K562 (cell line): ENCODE data around the gene HOXB4. TPM values are rescaled to one million over a fixed set of nuclear protein-coding genes. Genes with fewer than 3 reads are reported as not detected.
A peak's percentile ranks its signal among the peaks of the same experiment; 100 is the strongest.

Experiments
- DACH1 ChIP-seq: fragments of 450-650 bp; IDR thresholded peaks from 2 replicates; pipeline ENCODE4 v1.6.1; 2018; ENCODE audit not compliant: partially characterized antibody
- DPF2 ChIP-seq: fragments of 450-650 bp; IDR thresholded peaks from 2 replicates; pipeline ENCODE4 v1.6.1; 2016
- FOXA3 ChIP-seq, 2 experiments: fragments of 450-650 bp in 1 of 2; sonication (generic) in 1 of 2; formaldehyde crosslinking; IDR thresholded peaks in 1 of 2; conservative IDR thresholded peaks in 1 of 2; 2 replicates each; pipeline versions ENCODE4 v1.4.0 to v1.8.0; 2020 to 2022; ENCODE audit warnings: mild to moderate bottlenecking in 2 of 2, missing genetic modification reagents in 1 of 2
- FOXK2 ChIP-seq, 2 experiments: fragments of 450-650 bp; IDR thresholded peaks in 1 of 2; conservative IDR thresholded peaks in 1 of 2; 2 replicates each; pipeline ENCODE4 v1.6.1; 2016; ENCODE audit warnings: low read depth in 2 of 2, mild to moderate bottlenecking in 1 of 2
- NFE2 ChIP-seq: IDR thresholded peaks from 2 replicates; pipeline ENCODE4 v1.6.1; 2014; ENCODE audit warnings: antibody characterized with exemption, low read depth
- PHF8 ChIP-seq: fragments of 200-600 bp; sonication (generic); IDR thresholded peaks from 2 replicates; pipeline ENCODE4 v1.6.1; 2012; ENCODE audit warnings: mixed run types, mild to moderate bottlenecking, inconsistent platforms, low read length, moderate library complexity, borderline replicate concordance
- PYGO2 ChIP-seq: fragments of 450-650 bp; IDR thresholded peaks from 2 replicates; pipeline ENCODE4 v1.6.1; 2016; ENCODE audit warnings: mild to moderate bottlenecking, missing genetic modification characterization, moderate library complexity, missing compliant biosample characterization
- RFX5 ChIP-seq: IDR thresholded peaks from 2 replicates; pipeline ENCODE4 v1.6.1; 2011; ENCODE audit warnings: low read depth, mild to moderate bottlenecking, improper control_type of control experiment, low read length
- SMARCA5 ChIP-seq: fragments of 450-650 bp; IDR thresholded peaks from 2 replicates; pipeline ENCODE4 v1.6.1; 2016
- SOX6 ChIP-seq: fragments of 450-650 bp; IDR thresholded peaks from 2 replicates; pipeline ENCODE4 v1.6.1; 2014; ENCODE audit warnings: mild to moderate bottlenecking
- TAL1 ChIP-seq: fragments of 450-650 bp; IDR thresholded peaks from 2 replicates; pipeline ENCODE4 v1.6.1; 2016; ENCODE audit warnings: mild to moderate bottlenecking
- ZFX ChIP-seq: sonication (generic); formaldehyde crosslinking; IDR thresholded peaks from 2 replicates; pipeline ENCODE4 v1.8.0; 2022; ENCODE audit warnings: mild to moderate bottlenecking, missing genetic modification reagents, moderate library complexity
- ZNF175 ChIP-seq: fragments of 200-800 bp; sonication (Bioruptor generic); IDR thresholded peaks from 2 replicates; pipeline ENCODE4 v1.6.1; 2016; ENCODE audit warnings: low read depth, mild to moderate bottlenecking, missing genetic modification characterization, missing compliant biosample characterization
- ZNF609 ChIP-seq: sonication (generic); formaldehyde crosslinking; IDR thresholded peaks from 2 replicates; pipeline ENCODE4 v1.8.1; 2023; ENCODE audit warnings: missing genetic modification reagents, mild to moderate bottlenecking, borderline replicate concordance
- ZNF668 ChIP-seq: fragments of 250-450 bp; sonication (Bioruptor Pico); IDR thresholded peaks from 2 replicates; pipeline ENCODE4 v1.8.0; 2022; ENCODE audit warnings: mild to moderate bottlenecking, inconsistent platforms
- polyA plus RNA-seq, 8 experiments: library from polyadenylated mRNA; depleted of rRNA in 4 of 8; stranded (reverse) in 5 of 8; unstranded in 3 of 8; fragments of >200 nt; fragmentation: Nextera tagmentation in 2 of 8; fragmentation: Illumina TruSeq in 1 of 8; extraction: Ambion mirVana in 2 of 8; extraction: Trizol in 1 of 8; gene quantifications; 2 replicates each; pipeline versions ENCODE4 v1.2.1 to v1.2.3, GENCODE V29; 2011 to 2014; ENCODE audit warnings: inconsistent platforms in 1 of 8, missing spikeins in 1 of 8
- total RNA-seq, 7 experiments: library from RNA; depleted of rRNA in 6 of 7; stranded (reverse); fragments of >200 nt in 6 of 7; fragmentation: Illumina TruSeq in 2 of 7; extraction: Trizol in 2 of 7; gene quantifications; 2 replicates each; pipeline versions ENCODE4 v1.2.1 to v1.2.3, GENCODE V29; 2011 to 2021; ENCODE audit warnings: low replicate concordance in 1 of 7
- TF ChIP-seq, protein P1 (sequence below): sonication (generic); formaldehyde crosslinking; IDR thresholded peaks from 2 replicates; pipeline ENCODE4 v1.8.0; 2022; ENCODE audit warnings: missing genetic modification reagents, mild to moderate bottlenecking, moderate library complexity, borderline replicate concordance
- TF ChIP-seq, protein P2 (sequence below): fragments of 250-450 bp; sonication (Bioruptor Pico); IDR thresholded peaks from 2 replicates; pipeline ENCODE4 v1.4.0; 2020

The HOXB4 gene
- total and polyA plus RNA-seq, 9 of the 15 experiments (the other 6 are each of a cell fraction or from before 2014, with no cell fraction given), result 1.6 to 34.9 (median 14.9) TPM

DNA sequence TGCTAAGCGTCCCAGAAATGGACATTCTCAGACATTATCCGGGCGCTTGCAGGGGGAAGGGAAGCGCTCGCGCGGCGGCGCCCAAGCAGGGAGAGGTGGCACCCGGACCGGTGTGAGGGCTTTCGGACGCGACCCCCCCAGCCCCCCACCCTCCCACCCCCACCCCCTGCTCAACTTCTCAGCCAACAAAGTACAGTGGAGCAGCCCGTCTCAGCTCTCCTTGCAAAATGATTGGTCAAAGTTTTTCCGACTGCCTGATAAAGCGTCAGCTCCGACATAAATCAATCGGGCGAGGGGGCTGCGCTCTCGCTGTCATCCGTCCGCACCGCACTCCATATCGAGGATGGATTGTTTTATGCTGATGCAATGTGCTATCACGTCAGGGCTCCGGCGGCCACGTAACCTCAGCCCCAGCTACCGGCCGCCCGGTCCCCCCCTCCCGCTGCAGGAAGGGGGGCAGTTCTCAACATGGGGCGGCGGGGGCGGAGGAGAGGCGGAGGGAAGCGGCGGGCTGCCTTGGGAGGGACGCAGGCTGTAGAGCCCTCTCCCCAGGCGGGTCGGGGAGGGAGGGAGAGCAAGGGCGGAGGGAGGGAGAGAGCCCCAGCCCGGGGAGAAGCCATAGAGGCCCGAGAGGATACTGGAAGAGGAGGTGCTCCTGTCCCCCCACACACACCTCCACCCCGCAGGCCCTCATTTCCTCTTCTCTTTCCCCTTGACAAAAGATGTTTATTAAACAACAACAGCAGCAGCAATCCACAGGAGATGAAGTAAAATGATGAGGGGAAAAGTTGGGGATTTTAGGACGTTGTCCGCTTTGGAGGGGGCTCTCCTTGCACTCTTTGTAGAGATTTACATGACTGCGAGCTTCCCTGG, 48.3 kb upstream of the HOXB4 start, which contains the start of gene HOXB9 (continued):
- TF ChIP-seq ZNF609 (CRISPR knock-in tag), result peak; percentile 83
- TF ChIP-seq SOX6, result peak; percentile 94
- TF ChIP-seq SMARCA5, result 0 out of 2 replicates have a peak, but pooled peaks have one; percentile 47
- TF ChIP-seq ZNF668 (CRISPR knock-in tag), result no peak
- TF ChIP-seq TAL1, result peak; percentile 35; the same call in 1 of the 2 replicates
- peak; percentile 73 for TF ChIP-seq NFE2
- TF ChIP-seq FOXK2 (conservative IDR thresholded peaks at IDR 0.05 in 1 of 2, IDR thresholded peaks at IDR 0.05 in 1 of 2; ENCODE audit: low read depth in 2 of 2), result peak; percentile 51 to 71; a peak in 3 of 4 replicates
- no peak for TF ChIP-seq FOXA3 (CRISPR knock-in tag; conservative IDR thresholded peaks at IDR 0.05 in 1 of 2, IDR thresholded peaks at IDR 0.05 in 1 of 2)
- TF ChIP-seq DPF2, result peak; percentile 86
- TF ChIP-seq, protein P1, sequence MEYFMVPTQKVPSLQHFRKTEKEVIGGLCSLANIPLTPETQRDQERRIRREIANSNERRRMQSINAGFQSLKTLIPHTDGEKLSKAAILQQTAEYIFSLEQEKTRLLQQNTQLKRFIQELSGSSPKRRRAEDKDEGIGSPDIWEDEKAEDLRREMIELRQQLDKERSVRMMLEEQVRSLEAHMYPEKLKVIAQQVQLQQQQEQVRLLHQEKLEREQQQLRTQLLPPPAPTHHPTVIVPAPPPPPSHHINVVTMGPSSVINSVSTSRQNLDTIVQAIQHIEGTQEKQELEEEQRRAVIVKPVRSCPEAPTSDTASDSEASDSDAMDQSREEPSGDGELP (CRISPR knock-in tag), result peak; percentile 96
- TF ChIP-seq PYGO2 (tag), result no peak
- TF ChIP-seq, protein P2, sequence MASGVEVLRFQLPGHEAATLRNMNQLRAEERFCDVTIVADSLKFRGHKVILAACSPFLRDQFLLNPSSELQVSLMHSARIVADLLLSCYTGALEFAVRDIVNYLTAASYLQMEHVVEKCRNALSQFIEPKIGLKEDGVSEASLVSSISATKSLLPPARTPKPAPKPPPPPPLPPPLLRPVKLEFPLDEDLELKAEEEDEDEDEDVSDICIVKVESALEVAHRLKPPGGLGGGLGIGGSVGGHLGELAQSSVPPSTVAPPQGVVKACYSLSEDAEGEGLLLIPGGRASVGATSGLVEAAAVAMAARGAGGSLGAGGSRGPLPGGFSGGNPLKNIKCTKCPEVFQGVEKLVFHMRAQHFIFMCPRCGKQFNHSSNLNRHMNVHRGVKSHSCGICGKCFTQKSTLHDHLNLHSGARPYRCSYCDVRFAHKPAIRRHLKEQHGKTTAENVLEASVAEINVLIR (CRISPR knock-in tag), result peak; percentile 83
- peak; percentile 83; the same call in 1 of the 2 replicates for TF ChIP-seq ZNF175 (CRISPR knock-in tag)
- TF ChIP-seq ZFX (CRISPR knock-in tag), result peak; percentile 58
- TF ChIP-seq RFX5, result 0 out of 2 replicates have a peak, but pooled peaks have one; percentile 12
- TF ChIP-seq DACH1, result peak; percentile 66
- peak; percentile 34; the same call in 1 of the 2 replicates for TF ChIP-seq PHF8
